ENCODE data around the gene PLXDC2.

Gene PLXDC2

DNA sequence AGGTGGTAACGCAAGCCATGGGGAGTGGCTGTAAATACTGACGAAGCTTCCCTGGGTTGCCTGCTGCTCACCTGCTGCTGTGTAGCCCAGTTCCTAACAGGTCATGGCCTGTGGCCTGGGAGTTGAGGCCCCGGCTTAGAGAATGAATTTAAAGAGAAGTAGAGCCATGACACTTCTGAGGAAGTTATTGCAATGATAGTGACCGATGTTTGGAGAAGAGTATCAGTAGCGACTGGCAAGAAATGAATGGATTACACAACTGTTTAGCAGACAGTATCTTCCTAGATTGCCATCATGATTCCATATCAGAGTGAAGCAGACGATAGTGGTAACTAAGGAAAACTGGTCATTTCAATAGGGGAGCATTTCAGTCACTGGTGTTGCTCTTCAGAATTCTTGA lies 249.6 kb downstream of the PLXDC2 start:
- DNase-seq, result no peak

- no peak for DNase-seq
These were observed 256.9 kb downstream of the PLXDC2 start for GRCh38 chr10:20073167-20073566.

DNA sequence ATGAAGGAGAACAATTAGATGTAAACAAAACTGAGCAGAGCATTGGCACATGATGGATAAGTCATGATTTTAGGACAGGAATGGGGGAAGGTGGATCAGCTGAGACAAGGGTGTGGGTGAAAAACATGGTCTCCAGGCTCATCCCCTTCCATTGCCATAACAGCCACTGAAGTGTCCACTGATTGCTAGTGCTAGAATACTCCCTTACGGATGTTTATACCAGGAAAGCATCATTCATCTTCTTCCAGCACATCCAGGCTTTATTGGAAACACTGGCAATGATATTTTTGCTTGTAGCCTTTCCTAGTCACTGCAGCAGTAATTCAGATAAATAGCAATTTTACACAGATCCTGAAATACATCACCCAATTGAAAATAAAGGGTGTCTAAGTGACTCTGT lies 259.5 kb downstream of the PLXDC2 start:
- no peak for DNase-seq

DNA sequence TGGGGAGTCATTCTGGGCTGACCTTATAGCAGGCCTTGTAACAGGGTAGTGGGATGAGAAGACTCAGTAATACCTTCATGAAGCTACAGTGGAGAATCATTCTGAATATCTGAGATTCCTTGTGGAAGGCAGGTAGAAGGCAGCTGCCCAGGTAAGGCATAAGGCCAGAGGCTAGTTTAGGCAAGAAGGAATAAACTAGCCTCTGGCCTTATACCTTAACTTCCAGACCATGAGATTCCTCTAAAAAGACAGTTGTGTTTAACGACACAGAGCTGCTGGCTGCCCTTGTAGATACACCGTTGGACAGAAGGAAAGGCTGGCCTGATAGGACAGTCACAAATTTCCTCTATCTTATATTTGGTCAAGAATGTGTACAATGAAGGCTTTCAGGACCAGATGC lies 268.2 kb downstream of the PLXDC2 start:
- DNase-seq, result no peak

DNA sequence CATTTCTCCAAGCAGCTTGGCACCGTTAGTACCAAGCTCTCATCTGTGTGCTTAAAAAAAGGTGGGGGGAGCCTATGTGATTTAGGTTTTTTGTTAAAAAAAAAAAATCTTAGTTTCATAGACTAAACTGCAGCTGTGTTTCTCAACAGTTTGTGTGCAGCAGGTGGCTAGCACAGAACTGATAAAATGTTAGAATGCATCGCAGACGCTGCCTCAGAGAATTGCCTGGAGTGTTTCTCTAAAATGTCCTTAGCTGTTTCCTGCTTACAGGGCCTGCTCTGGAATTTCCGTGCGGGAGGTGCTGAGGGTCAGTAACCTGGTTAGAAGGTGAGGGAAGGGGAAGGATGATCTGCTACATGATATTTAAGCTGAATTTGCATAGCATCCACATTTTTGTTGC lies 268.9 kb downstream of the PLXDC2 start:
- no peak for DNase-seq

DNA sequence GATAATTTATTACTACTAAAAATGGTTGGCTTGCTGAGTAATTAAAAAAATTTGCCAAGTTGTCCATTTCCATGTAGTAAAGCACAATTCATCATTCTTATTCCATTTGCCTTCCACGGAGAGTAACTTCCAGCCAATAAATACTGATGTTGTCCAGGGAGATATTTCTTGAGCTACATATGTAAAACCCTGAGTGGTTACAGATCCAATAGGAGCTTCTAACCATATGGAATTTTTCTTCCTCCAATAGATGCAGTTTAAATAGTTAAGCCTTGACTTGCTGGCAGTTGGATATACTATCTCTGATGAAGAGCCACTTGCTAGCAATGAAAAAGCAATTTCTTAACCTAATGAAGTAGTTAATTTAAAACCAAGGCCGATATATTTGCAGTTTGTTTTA lies 271.1 kb downstream of the PLXDC2 start:
- DNase-seq, result no peak

- no peak for DNase-seq
These were observed 271.9 kb downstream of the PLXDC2 start for GRCh38 chr10:20088061-20088701.

- no peak for DNase-seq
These were observed 273.6 kb downstream of the PLXDC2 start for GRCh38 chr10:20089879-20090278.

GRCh38 chr10:20090831-20091230 lies 274.6 kb downstream of the PLXDC2 start:
- no peak for DNase-seq

DNA sequence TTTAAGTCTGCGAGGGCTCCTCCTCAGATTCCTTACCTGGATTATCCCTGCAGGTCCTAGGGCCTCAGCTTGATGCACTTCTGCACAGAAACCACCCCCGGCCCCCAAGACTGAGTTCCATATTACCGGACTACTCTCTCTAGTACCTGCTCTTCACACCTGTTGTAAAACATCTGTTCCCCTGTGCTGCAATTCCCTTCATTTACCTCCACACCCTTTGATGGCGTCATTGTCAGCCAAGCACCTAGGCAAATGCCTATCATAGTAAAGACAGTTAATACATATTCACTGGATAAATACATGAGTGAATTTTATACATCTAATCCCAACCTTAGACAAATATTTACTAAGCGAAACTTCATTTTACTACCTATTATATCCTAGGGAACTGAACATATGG lies 275.5 kb downstream of the PLXDC2 start:
- no peak for DNase-seq

GRCh38 chr10:20093600-20093999 lies 277.4 kb downstream of the PLXDC2 start:
- no peak for DNase-seq

DNA sequence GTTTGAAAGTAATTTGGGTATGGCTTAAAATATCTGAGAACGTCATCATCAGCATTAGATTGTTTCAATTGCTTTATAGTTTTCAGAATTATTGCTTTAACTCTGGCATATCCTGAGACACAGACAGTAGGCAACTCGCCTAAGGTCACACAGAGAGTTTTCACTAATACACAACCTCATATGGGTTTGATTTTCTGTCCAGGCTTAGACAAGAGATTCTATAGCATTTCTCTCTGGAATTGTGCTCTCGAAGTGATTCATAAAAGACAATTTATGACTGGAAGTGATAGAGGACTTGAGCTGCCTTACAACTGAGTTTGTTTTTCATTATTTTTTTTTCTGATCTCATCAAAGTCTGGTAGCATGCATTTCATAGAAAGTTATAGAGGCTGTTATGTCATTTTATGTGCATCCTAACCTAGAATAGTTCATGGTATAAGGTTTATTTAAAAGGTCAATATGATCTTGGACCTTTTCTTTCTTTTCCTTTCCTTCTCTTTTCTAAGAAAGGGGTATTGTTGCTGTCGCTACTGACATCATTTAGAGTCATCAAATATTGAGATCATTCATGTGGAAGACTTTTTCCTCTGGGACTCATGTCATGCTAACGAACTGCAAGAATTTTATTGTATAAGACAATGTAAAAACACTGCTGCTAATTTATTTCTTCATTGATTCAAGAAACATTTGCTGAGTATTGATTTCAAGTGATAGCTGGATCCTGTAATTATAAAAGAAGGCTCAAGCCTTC lies 278.2 kb downstream of the PLXDC2 start:
- DNase-seq, result no peak

DNA sequence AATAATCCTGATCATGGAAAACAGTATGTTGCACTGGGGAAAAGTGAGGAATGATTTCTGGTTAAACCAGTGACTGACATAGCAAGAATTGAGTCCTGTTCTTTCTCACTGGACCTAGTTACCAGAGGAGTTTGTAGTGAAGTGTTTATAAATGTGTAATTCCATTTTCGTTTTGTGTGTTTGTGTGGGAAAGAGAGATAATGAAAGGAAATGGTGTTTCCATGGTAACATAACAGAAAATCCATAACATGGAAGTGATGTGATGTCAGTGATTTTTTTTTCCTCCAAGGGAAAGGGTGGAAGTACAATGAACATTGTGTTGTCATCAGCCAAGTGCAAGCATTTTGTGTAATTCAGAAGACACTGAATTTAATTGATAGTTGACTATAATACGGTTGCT lies 283.9 kb downstream of the PLXDC2 start:
- DNase-seq, result no peak

- no peak for DNase-seq
These were observed 289.0 kb downstream of the PLXDC2 start for GRCh38 chr10:20105236-20105635.

GRCh38 chr10:20105931-20106330 lies 289.7 kb downstream of the PLXDC2 start:
- no peak for DNase-seq

DNA sequence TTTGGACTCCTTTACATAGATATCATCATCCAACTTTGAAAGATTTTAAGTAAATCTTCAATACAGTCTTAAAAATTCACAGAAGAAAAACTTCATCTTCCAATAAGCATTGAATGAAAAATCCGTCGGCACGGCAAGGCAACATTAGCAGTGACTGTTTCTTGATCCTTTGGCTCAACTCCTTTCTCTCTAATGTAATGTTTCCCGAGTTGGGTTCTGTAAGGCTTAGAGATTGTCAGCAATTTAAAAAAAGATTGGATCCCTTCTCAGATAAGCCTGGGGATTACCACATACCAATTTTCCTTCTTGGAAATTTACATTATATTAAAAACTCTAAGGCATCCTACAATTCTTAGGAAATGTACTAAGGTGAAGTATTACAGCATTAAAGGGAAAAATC lies 291.8 kb downstream of the PLXDC2 start:
- DNase-seq, result no peak

GRCh38 chr10:20109613-20110012 lies 293.4 kb downstream of the PLXDC2 start:
- DNase-seq, result no peak

GRCh38 chr10:20110125-20111100 lies 294.2 kb downstream of the PLXDC2 start:
- peak in 6 of 14 donors; percentile 10 to 48 (median 25) for DNase-seq

DNA sequence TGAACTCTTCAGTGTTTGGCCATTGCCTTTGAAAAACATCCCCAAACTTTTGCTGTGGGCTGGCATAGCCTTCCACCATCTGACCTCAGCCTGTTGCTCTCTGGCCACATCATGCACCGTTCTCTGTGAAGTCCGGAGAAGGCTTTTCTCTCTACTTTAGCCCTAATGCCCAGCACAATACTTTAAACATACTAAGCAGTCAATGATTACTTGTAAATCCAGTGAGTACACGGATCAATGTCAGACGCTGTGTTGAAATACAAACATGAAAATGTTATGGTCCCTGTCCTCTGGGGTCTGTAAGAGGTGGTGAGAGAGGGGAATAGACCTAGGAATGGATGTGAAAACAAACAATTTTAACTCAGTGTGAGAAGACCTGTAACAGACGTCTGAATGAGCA lies 297.9 kb downstream of the PLXDC2 start:
- DNase-seq, result no peak

GRCh38 chr10:20115894-20116293 lies 299.7 kb downstream of the PLXDC2 start:
- no peak for DNase-seq

DNA sequence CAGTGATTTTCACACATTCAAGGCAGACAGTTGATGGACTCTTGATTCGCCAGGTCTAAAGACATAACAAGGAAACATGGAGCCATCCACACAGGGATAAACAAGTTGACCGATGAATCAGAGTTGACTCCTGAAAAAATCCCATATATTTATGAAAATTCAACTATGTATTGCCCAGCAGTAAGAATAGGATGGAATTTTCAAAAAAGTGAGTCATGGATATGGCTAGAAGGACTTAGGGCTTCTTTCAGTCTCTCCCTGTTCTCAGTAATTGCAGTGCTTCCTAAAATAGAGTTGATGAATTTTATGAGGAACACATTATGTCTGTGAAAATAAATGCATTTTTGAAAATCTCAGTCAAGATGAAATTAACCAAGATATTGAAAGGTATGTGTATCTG lies 301.2 kb downstream of the PLXDC2 start:
- no peak for DNase-seq

DNA sequence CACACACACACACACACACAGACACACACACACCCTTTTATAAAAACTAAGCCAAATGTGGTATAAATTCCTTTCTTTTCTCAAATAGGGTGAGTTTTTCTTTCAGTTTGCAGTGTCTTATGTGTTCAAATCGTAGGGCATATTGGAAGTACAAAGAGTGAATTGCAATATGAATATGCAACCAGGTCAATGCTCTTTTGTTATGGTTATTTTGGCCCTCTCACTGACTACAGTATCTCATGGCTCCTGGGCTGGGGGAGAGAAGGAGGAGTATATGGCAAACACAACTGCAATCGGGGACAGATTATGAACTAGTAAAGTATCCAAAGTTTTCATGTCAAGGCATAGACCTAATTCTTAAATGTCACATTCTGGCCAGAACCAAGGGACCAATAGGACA lies 301.9 kb downstream of the PLXDC2 start:
- DNase-seq, result no peak

GRCh38 chr10:20128811-20129210 lies 312.6 kb downstream of the PLXDC2 start:
- DNase-seq, result no peak
